Activated CD4-positive, alpha-beta T cell treated with anti-CD3 and anti-CD28 coated beads for 24 hours (primary cell): Measurements from ENCODE around the gene ERVH48-1.
"Not testable (repeated sequence)": the region's sequence is repeated elsewhere in the genome, so short reads cannot be mapped to it uniquely, and the experiment has no call there.

ENCODE experiments used
- DNase-seq, 2 donors: peaks; one replicate each; pipeline ENCODE4 v3.0.0-alpha.2; 2020; ENCODE audit warnings: low read depth in 2 of 2

The ERVH48-1 gene

DNA sequence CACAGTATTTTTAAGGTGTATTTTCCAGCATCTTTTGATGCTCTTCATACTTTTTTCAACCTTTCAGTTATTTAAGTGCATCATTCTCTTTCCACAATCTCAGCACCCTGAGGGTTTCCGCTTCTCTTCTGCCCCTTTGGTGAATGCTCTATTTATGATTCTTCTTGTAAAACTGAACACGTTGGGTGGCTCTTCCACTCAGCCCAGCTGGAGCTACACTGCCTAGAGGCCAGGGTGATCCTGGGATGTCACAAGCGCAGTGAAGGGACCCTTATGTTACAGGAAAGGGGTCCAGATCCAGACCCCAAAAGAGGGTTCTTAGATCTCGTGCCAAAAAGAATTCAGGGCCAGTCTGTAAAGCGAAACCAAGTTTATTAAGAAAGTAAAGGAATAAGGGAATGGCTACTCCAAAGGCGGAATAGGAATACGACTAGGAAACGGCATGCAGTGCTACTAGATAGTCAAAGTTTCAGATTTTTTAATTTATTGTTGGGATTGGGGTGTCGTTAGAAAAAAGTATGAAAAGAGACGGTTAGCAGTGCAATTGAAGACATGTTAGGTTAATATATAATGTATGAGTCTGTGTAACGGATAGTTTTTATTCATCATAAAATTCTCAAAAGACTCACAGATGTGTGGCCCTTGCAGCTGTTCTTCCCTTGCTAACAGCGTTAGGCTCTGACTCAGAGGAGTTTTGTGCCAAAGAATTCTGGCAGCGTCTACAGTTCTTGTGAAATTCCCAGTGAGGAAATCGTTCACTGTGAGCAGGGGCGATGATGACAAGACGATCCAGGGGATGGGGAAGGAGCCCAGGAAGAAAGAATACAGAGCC is 14.4 kb upstream of the ERVH48-1 start:
- no peak for DNase-seq

DNA sequence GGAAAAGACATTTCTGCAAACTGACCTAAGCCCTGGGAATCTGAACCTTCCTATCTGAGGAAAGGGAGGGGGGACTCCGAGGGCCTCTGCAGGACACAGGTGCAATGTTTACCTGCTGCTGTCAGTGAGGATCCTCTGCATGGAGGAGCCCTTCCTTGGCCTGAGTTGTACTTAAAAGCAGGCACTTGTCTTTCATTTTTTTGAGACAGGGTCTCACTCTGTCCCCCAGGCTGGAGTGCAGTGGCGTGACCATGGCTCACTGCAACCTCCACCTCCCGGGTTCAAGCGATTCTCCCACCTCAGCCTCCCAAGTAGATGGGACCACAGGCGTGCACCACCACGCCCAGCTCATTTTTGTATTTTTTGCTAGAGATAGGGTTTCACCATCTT is 13.2 kb upstream of the ERVH48-1 start:
- DNase-seq = not testable (repeated sequence)

DNA sequence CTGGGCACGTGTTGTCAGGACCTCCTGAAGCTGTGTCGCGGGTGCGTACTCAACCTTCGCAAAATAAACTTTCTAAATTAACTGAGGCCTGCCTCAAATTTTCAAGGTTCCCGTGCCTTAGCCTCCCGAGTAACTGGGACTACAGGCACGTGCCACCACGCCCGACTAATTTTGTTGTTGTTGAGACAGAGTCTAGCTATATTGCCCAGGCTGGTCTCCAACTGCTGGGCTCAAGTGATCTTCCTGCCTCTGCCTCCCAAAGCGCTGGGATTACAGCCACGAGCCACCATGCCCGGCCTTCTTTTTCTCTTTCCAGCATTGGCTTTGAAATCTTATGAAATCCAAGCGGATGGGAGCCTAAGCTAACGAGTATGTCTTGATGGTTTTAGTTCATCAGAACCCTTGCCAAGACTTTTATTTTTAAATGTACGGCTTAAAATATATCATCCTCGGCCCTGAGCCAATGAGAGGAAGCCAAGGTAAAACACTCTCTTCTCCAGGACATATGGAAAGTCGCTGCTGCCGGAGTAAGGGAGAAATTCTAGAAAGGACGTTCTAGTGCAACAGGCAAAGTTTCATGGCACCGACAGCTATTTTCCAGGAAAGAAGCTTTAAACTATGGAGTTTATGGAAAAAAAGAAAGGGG is 12.7 kb upstream of the ERVH48-1 start:
- DNase-seq = no peak

DNA sequence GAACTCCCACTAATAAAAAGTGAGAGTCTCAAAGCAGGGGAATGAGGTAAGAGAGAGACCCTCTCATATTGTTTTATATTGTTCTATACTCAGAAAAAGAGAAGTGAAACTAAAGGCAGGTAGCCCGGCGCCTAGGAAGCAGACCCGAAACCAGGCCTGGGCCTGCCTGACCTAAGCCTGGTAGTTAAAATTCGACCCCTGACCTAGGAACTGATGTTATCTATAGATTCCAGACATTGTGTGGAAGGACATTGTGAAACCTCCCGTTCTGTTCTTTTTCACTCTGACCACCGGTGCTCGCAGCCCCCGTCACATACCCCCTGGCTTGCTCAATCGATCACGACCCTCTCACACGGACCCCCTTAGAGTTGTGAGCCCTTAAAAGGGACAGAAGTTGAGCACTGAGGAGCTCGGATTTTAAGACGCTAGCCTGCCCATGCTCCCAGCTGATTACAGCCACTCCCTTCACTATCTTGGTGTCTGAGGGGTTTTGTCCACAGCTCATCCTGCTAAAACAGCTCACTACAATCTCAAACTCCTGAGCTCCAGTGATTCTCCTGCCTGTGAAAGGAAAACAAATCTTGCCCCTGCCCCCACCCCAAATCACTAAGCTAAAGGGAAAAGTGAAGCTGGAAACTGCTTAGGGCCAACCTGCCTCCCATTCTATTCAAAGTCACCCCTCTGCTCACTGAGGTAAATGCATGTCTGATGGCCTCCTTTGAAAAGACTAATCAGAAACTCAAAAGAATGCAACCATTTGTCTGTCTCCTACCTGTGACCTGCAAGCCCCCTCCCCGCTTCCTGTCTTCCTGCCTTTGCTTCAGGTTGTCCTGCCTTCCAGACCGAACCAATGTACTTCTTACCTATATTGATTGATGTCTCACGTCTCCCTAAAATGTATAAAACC is 11.9 kb upstream of the ERVH48-1 start:
- not testable (repeated sequence) for DNase-seq

DNA sequence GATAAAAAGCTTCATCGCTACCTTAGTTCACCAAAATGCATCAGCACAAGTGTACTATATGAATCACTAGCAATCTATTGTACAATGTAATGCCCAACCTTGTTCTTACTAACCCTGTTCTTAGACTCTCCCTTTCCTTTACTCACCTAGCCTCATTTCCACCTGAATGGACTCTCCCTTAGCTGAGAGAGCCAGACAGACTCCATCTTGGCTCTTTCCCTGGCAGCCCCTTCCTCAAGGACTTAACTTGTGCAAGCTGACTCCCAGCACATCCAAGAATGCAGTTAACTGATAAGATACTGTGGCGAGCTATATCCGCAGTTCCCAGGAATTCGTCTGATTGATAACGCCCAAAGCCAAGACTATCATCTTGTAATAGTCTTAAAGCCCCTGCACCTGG is 10.9 kb upstream of the ERVH48-1 start:
- DNase-seq = not testable (repeated sequence)

DNA sequence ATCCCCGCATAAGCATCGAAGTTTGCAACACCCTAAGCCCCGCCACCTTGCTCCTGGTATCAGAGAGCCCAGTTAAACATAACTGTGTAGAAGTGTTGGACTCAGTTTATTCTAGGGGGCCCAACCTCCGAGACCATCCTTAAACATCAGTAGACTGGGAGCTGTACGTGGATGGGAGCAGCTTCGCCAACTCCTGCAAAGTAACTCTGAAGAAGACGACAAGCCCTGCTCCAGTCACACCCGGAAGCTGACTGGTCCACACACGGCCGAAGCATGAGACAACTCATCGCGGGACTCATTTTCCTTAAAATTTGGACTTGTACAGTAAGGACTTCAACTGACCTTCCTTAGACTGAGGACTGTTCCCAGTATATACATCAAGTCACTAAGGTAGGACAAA is 8.5 kb upstream of the ERVH48-1 start:
- not testable (repeated sequence) for DNase-seq

DNA sequence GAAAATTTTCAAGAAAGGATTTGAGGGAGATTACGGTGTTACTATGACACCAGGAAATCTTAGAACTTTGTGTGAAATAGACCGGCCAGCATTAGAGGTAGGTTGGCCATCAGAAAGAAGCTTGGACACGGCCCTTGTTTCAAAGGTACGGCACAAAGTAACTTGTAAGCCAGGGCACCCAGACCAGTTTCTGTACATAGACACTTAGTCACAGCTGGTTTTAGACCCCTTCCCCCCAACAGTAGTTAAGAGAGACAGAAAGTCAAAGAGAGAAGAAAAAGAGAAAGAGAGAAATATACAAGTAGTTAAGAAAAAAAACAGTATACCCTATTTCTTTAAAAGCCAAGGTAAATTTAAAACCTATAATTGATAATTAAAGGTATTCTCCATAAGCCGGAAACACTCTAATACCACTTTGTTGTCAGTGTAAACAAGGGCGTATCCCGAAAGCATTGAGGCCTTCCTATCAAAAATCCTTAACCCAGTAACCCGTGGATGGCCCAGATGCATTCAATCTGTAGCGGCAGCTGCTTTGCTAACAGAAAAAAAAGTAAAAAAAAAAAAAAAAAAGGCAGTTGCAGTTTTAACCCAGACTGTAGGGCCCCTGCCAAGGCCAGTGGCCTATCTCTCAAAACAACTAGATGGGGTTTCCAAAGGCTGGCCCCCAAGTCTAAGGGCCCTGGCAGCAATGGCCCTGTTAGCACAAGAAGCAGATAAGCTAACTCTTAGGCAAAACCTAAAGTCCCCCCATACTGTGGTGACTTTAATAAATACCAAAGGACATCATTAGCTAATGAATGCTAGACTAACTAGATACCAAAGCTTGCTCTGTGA is 7.9 kb upstream of the ERVH48-1 start:
- DNase-seq = not testable (repeated sequence)

DNA sequence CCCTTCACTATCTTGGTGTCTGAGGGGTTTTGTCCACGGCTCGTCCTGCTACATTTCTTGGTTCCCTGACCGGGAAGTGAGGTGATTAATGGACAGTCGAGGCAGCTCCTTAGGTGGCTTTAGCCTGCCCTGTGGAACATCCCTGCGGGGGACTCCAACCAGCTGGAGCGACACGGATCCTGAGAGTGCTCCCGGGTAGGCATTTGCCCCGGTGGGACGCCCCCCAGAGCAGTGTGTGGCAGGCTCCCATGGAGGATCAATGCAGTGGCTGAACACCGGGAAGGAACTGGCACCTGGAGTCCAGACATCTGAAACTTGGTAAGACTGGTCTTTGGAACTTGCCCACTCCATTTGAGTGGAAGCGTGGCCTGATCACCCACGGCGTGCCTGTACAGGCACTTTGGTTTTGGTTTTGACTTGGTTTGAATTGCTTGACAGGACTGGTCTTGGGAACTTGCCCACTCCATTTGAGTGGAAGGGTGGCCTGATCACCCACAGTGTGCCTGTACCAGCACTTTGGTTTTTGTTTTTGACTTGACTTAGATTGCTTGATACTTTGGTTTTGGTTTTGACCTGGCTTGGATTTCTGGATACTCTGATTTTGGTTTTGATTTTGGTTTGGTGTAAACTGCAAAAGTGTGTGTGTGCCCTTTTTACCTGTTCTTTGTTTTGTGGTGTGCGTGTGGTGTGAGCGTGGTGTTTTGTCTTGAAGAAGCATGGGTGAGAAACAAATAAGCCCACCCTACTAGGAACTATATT is 7.1 kb upstream of the ERVH48-1 start:
- not testable (repeated sequence) for DNase-seq

DNA sequence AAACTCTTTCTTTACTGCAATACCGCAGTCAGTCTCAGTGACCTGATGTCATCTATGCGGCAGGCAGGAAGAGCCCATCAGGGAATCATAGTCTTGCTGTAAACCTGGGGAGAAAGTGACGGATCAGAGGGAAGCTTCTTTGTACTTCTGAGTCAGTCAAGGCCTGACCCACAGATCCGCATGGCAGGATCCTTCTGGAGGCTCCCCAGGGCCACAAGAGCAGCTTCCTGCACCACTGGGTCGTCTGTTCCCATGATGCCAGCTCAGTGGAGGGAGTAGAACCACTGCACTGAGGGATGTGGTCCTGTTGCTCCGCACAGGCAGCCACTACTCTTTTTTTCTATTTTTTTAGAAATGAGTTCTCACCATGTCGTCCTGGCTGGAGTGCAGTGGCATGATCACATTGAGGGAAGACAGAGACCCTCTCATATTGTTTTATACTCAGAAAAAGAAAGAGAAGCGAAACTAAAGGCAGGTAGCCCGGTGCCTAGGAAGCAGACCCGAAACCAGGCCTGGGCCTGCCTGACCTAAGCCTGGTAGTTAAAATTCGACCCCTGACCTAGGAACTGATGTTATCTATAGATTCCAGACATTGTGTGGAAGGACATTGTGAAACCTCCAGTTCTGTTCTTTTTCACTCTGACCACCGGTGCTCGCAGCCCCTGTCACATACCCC is 6.3 kb upstream of the ERVH48-1 start:
- DNase-seq = no peak

DNA sequence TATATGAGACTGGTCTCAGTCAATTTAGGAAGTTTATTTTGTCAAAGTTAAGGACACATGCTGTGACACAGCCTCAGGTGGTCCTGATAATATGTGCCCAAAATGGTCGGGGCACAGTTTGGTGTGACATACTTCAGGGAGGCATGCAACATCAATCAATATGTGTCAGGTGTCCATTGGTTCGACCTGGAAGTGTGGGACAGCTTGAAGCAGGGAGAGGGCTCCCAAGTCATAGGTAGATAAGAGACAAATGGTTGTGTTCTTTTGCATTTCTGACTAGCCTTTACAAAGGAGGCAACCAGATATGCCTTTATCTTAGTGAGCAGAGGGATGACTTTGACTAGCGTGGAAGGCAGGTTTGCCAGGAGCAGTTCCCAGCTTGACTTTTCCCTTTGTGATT is 4.5 kb upstream of the ERVH48-1 start:
- DNase-seq = no peak

DNA sequence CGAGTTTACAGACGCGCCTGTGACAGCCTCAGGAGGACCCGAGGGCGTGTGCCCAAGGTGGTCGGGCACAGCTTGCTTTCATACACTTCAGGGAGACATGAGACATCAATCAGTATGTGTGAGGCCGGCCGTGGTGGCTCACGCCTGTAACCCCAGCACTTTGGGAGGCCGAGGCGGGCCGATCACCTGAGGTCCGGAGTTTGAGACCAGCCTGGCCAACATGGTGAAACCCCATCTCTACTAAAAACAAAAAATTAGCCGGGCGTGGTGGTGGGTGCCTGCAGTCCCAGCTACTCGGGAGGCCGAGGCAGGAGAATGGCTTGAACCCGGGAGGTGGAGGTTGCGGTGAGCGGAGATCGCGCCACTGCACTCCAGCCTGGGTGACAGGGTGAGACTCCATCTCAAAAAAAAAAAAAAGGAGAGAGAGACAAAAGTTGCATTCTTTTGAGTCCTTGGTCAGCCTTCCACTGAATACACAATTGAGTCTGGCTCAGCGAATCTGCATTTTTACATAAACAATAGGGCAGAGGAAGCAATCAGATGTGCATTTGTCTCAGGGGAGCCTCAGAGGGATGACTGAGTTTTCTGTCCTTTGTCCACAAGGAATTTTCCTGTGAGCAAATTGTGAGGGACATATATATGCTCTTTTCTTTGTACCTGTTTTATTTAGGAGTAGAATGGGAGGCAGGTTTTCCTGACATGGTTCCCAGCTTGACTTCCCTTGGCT is 2.2 kb upstream of the ERVH48-1 start:
- DNase-seq = not testable (repeated sequence)

DNA sequence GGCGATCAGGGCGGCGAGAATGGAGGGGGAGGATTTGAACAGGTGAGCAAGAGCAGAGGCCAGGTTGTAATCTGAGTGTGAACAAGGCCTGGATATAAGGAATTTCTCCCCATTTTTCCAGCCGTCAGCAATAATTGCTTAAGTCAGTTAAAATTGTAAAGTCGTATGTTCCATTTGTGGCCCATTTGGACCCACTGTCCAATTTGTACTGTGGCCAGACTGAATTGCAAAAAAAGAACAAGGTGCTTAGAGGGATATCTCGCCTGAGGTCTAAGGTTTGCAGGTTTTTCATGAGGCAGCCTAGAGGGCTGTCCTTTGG is 1.0 kb downstream of the ERVH48-1 start:
- no peak for DNase-seq

DNA sequence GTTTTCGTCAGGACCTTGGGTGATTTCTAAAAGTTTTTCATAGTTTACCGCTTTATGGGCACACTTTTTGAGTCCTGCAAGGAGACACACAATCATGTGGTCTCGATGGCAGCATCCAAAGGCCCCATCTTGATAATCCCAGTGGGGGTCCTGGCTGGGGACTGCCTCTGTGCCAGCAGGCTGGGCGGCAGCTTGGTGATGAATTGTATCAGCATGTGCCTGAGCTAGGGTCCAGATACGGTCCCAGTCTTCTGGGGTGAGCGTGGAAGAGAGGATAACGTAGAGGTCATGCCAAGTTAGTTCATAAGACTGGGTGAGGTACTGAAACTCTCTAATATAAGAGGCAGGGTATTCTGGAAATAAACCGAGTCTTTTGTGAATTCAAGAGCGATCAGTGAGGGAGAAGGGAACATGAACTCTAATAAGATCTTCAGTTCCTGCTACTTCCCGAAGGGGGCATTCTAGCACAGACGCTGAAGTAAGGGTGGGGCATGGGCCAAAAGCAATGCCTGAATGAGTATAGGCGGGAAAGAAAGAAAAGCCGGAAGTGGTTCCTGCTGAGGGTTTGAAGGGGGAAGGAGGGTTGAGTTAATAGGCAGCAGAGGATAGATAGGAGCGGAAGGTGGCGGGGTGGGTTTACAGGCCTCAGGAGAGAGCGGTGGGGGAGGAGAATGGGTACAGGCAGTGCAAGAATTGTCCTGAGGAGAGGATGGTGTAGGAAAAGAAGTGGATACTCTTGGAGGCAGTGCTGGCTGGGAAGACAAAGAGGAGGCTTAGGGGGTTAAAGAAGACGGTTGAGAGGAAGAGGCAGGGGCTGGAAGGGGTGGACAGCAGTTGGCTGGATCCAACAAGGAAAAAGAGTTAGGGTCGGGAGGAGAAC is 1.6 kb downstream of the ERVH48-1 start:
- DNase-seq = peak; percentile 54 to 68

DNA sequence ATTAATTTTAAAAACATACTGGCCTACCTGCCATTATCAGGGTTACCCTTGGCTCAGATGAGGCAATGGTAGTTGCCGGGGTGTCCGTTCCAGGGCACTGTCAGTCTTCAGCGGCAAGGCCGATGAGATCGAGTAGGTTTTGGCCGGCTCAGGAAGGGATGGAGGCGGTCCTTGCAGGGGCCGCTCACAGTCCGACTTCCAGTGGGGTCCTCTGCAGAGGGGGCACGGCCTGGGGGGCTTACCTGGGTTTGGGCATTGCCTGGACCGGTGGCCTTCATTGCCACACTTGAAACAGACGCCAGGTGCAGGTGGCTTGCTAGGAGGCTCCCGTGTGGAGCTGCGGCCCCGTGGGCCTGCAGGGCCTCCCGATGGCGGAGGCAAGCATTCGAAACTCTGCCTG is 2.5 kb downstream of the ERVH48-1 start:
- no peak for DNase-seq

DNA sequence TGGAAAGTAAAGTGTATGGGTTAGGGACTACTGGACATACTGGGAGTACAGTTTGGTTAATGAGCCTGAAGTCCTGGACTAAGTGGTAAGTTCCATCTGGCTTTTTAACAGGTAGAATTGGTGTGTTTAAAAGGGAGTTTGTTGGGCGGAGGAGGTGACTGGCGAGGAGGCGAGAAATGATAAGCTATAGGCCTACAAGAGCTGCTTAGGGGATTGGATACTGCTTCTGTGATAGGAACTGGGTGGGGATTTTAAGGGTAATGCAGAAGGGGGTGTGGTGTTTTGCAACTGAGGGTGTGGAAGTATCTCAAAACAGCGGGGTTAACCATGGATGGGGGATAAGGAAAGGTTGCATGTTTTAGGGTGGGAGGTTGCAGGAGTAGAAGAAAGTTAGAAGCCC is 3.5 kb downstream of the ERVH48-1 start:
- no peak for DNase-seq

DNA sequence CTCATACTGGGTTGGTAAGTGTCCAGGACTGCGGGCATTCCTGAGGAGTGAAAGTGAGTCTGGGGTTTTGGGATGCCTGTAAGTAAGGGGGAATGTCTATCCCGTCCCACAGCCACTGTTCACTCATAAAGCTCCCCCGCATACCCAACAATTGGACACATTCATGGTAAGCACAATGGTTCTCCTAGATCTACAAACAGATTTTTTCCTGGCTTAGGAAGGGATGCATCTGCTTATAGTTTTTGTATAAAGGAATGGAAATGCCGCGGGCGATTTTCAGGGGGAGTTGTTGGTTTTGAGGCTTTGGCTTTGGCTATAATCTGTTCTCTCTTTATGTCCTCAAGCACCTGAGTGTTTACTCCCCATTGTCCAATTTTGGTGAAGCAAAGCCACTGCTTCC is 7.1 kb downstream of the ERVH48-1 start:
- DNase-seq = no peak

DNA sequence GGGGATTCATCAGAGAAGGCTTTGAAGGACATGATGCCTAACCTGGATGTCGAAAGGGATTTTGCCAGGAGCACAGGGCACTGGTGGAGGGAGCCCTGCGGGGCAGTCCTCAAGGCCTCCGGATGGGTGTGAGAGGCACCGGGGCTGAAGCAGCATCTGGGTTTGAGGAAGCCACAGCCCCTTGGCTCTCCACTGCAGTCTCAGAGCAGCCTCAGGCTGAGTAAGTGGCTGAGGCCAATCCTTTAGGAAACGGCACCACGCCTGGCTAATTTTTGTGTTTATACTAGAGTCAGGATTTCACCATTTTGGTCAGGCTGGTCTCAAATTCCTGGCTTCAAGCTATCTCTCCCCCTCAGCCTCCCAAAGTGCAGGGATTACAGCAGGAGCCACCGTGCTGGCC is 12.0 kb downstream of the ERVH48-1 start:
- no peak for DNase-seq

DNA sequence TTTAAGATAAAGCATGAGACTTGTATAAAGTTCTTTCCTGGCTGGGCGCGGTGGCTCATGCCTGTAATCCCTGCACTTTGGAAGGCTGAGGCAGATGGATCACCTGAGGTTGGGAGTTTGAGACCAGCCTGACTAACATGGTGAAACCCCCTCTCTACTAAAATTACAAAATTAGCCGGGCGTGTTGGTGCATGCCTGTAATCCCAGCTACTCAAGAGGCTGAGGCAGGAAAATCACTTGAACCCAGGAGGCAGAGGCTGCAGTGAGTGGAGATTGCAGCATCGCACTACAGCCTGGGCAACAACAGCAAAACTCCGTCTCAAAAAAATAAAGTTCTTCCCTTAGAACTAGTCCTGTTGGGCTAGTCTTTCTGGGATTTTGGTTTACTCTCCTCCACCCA is 13.5 kb downstream of the ERVH48-1 start:
- not testable (repeated sequence) for DNase-seq

DNA sequence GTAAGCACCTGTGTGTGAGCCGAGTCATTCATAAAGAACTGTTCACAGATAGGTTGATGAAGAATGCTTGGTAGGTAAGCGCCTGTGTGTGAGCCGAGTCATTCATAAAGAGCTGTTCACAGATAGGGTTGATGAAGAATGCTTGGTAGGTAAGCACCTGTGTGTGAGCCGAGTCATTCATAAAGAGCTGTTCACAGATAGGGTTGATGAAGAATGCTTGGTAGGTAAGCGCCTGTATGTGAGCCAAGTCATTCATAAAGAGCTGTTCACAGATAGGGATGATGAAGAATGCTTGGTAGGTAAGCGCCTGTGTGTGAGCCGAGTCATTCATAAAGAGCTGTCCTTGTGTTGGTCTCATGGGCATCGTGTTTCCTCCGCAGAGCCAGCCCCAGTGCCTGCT is 16.9 kb downstream of the ERVH48-1 start:
- not testable (repeated sequence) for DNase-seq
